Esophagus squamous epithelium (tissue), 4 donors: ENCODE results near the gene ZNF524.

Experiments
- CTCF ChIP-seq, 6 experiments: fragments of 450-650 bp in 4 of 6; fragments of 200-600 bp in 2 of 6; sonication (generic) in 2 of 6; IDR thresholded peaks; one replicate each; pipeline ENCODE4 v1.5.1; 2016 to 2019; ENCODE audit warnings: antibody characterized with exemption in 6 of 6, mild to moderate bottlenecking in 4 of 6, moderate library complexity in 4 of 6
- POLR2A ChIP-seq, 4 donors: fragments of 450-650 bp; IDR thresholded peaks; one replicate each; pipeline ENCODE4 v1.6.1; 2017; ENCODE audit warnings: antibody characterized with exemption in 4 of 4, mild to moderate bottlenecking in 4 of 4, moderate library complexity in 3 of 4

- peak in 1 of 6 experiments; percentile 11 for TF ChIP-seq CTCF (IDR thresholded peaks at IDR 0.05)
- TF ChIP-seq POLR2A (IDR thresholded peaks at IDR 0.05): peak in 2 of 4 donors; percentile 32 to 35
Measured at GRCh38 chr19:55624109-55625003, 24.3 kb downstream of the ZNF524 start, which contains the start of gene ZNF784.
